SK-N-SH (cell line): ENCODE measurements around the gene ANAPC2. TPM values are rescaled to one million over a fixed set of nuclear protein-coding genes. Genes with fewer than 3 reads are reported as not detected.

Experiments
- CTCF ChIA-PET: fragments of 300-600, 350-600 bp; formaldehyde crosslinking; extraction: SDS; loops from one replicate; lab custom pipeline; 2021; lab: Yijun Ruan, JAX
- POLR2A ChIA-PET: fragments of 350-600 bp; sonication (Branson Sonifier 250); formaldehyde crosslinking; extraction: SDS; loops from one replicate; lab custom pipeline; 2020; ENCODE audit warnings: antibody characterized with exemption, inconsistent platforms; lab: Yijun Ruan, JAX
- DNase-seq: peaks from one replicate; pipeline ENCODE4 v3.0.0; 2012
- H2AFZ ChIP-seq: fragments of 200-600 bp; sonication (generic); 2 replicates; pipeline ENCODE4 v1.8.1; 2016; ENCODE audit warnings: antibody characterized with exemption, mild to moderate bottlenecking, low read depth
- H3F3A ChIP-seq: fragments of 200-600 bp; sonication (generic); replicated peaks from 2 replicates; pipeline ENCODE3; 2016; ENCODE audit warnings: antibody characterized with exemption, mild to moderate bottlenecking; ENCODE audit not compliant: insufficient read depth
- H3K27ac ChIP-seq, 2 experiments: fragments of 200-500 bp in 1 of 2; fragments of 200-600 bp in 1 of 2; sonication (Bioruptor generic) in 1 of 2; sonication (generic), shearing (Covaris generic) in 1 of 2; 2 replicates each; pipeline versions ENCODE4 v1.5.1 to v1.6.1; 2014 to 2016; ENCODE audit warnings: low read depth in 2 of 2, inconsistent platforms in 1 of 2, low read length in 1 of 2, mild to moderate bottlenecking in 1 of 2, mixed read lengths in 1 of 2
- H3K27me3 ChIP-seq: fragments of 200-600 bp; sonication (generic), shearing (Covaris generic); 2 replicates; pipeline ENCODE4 v1.6.1; 2016; ENCODE audit warnings: mixed run types; ENCODE audit not compliant: insufficient read depth
- H3K36me3 ChIP-seq, 2 experiments: fragments of 200-500 bp in 1 of 2; fragments of 200-600 bp in 1 of 2; sonication (Bioruptor generic) in 1 of 2; sonication (generic) in 1 of 2; replicated peaks in 1 of 2; 2 replicates each; pipeline versions ENCODE3 to v1.5.1; 2014 to 2016; ENCODE audit warnings: low read length in 1 of 2, mild to moderate bottlenecking in 1 of 2; ENCODE audit not compliant: insufficient read depth in 2 of 2, control insufficient read depth in 1 of 2
- H3K4me1 ChIP-seq, 2 experiments: fragments of 200-500 bp in 1 of 2; fragments of 200-600 bp in 1 of 2; sonication (Bioruptor generic) in 1 of 2; sonication (generic), shearing (Covaris generic) in 1 of 2; 2 replicates each; pipeline versions ENCODE4 v1.5.1 to v1.6.1; 2014 to 2016; ENCODE audit warnings: low read depth in 1 of 2, low read length in 1 of 2, mixed run types in 1 of 2; ENCODE audit not compliant: insufficient read depth in 2 of 2, control insufficient read depth in 1 of 2
- H3K4me2 ChIP-seq: fragments of 200-600 bp; sonication (generic), shearing (Covaris generic); 2 replicates; pipeline ENCODE4 v1.6.1; 2017; ENCODE audit warnings: mixed run types
- H3K4me3 ChIP-seq, 2 experiments: fragments of 200-500 bp in 1 of 2; fragments of 200-600 bp in 1 of 2; sonication (Bioruptor generic) in 1 of 2; sonication (generic), shearing (Covaris generic) in 1 of 2; 2 replicates each; pipeline versions ENCODE4 v1.5.1 to v1.8.1; 2014 to 2016; ENCODE audit warnings: low read depth in 2 of 2, inconsistent platforms in 1 of 2, low read length in 1 of 2, mild to moderate bottlenecking in 1 of 2, mixed read lengths in 1 of 2, moderate library complexity in 1 of 2
- H3K79me2 ChIP-seq: fragments of 200-600 bp; sonication (generic); 2 replicates; pipeline ENCODE4 v1.8.1; 2017; ENCODE audit warnings: mild to moderate bottlenecking; ENCODE audit not compliant: insufficient read depth
- H3K9ac ChIP-seq: fragments of 200-600 bp; sonication (generic); 2 replicates; pipeline ENCODE4 v1.6.1; 2017; ENCODE audit warnings: mixed run types
- H3K9me2 ChIP-seq: fragments of 200-600 bp; sonication (generic); 2 replicates; pipeline ENCODE4 v1.6.1; 2017; ENCODE audit warnings: mixed run types
- H3K9me3 ChIP-seq: fragments of 200-600 bp; sonication (generic); 2 replicates; pipeline ENCODE4 v1.6.1; 2017; ENCODE audit warnings: mixed run types, mild to moderate bottlenecking, moderate library complexity
- H4K20me1 ChIP-seq: fragments of 200-600 bp; sonication (generic); 2 replicates; pipeline ENCODE4 v1.6.1; 2017; ENCODE audit warnings: mild to moderate bottlenecking, mixed run types; ENCODE audit not compliant: insufficient read depth
- CHD2 ChIP-seq: fragments of 150-350 bp; IDR thresholded peaks from 2 replicates; pipeline ENCODE4 v1.6.1; 2018; ENCODE audit warnings: low read length; ENCODE audit not compliant: partially characterized antibody
- ELF1 ChIP-seq: IDR thresholded peaks from 2 replicates; pipeline ENCODE4 v1.4.0; 2012
- FOXJ3 ChIP-seq: sonication (generic); formaldehyde crosslinking; IDR thresholded peaks from 2 replicates; pipeline ENCODE4 v1.5.1; 2020; ENCODE audit warnings: mild to moderate bottlenecking, missing genetic modification reagents
- GATA2 ChIP-seq: sonication (generic); formaldehyde crosslinking; IDR thresholded peaks from 2 replicates; pipeline ENCODE4 v1.5.0; 2020; ENCODE audit warnings: mild to moderate bottlenecking, missing genetic modification reagents
- JUND ChIP-seq: IDR thresholded peaks from 2 replicates; pipeline ENCODE4 v1.4.0; 2012
- MEF2A ChIP-seq: IDR thresholded peaks from 2 replicates; pipeline ENCODE4 v1.4.0; 2012; ENCODE audit warnings: low read depth, borderline replicate concordance
- MXI1 ChIP-seq: IDR thresholded peaks from 2 replicates; pipeline ENCODE4 v1.6.1; 2012; ENCODE audit warnings: mild to moderate bottlenecking, low read depth, low read length, improper control_type of control experiment
- NRF1 ChIP-seq: IDR thresholded peaks from 2 replicates; pipeline ENCODE4 v1.6.1; 2012; ENCODE audit warnings: low read depth, mild to moderate bottlenecking, low read length
- RAD21 ChIP-seq: IDR thresholded peaks from 2 replicates; pipeline ENCODE4 v1.6.1; 2012; ENCODE audit warnings: mild to moderate bottlenecking, low read length
- RXRA ChIP-seq: IDR thresholded peaks from 2 replicates; pipeline ENCODE4 v1.4.0; 2012; ENCODE audit warnings: low read depth, mild to moderate bottlenecking, borderline replicate concordance
- YY1 ChIP-seq: IDR thresholded peaks from 2 replicates; pipeline ENCODE4 v1.4.0; 2012; ENCODE audit warnings: low read depth, mild to moderate bottlenecking
- WGBS: methylation state at CpG from one replicate; pipeline ENCODE4 v1.1.6; 2017; ENCODE audit warnings: low lambda C conversion rate; 5-methylcytosine and 5-hydroxymethylcytosine counted together
- polyA plus RNA-seq, 3 experiments: library from polyadenylated mRNA; depleted of rRNA; stranded (reverse); fragments of >200 nt; gene quantifications; 2 replicates each; pipeline ENCODE4 v1.2.3, GENCODE V29; 2012
- TF ChIP-seq, protein P1 (sequence below): fragments of 150-350 bp; IDR thresholded peaks from 2 replicates; pipeline ENCODE4 v1.6.1; 2017; ENCODE audit warnings: antibody characterized with exemption, low read length, low read depth, borderline replicate concordance
- TF ChIP-seq, protein P2 (sequence below): IDR thresholded peaks from 2 replicates; pipeline ENCODE4 v1.4.0; 2012; ENCODE audit warnings: low read depth
- TF ChIP-seq, protein P3 (sequence below): fragments of 150-350 bp; IDR thresholded peaks from 2 replicates; pipeline ENCODE4 v1.6.1; 2016; ENCODE audit warnings: mild to moderate bottlenecking, low read depth, low read length
- TF ChIP-seq, protein P4 (sequence below): IDR thresholded peaks from 2 replicates; pipeline ENCODE4; 2012

ANAPC2 gene
- polyA plus RNA-seq, 1 of the 3 experiments (the other 2 are of a cell fraction): 35.1 TPM

DNA sequence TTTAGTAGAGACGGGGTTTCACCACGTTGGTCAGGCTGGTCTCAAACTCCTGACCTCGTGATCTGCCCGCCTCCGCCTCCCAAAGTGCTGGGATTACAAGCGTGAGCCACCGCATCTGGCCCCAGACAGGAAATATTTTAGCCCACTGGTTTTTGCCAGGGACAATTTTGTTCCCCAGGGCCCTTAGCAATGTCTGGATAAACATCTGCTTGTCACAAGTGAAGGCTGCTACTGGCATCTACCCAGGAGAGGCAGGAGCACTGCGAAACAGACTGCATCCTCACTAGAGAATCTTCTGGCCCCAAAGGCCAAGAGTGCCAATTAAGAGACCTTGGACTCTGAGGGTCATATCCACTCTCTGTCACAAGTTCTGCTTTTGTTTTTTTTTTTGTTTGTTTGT lies 14.6 kb upstream of the ANAPC2 start:
- H4K20me1 ChIP-seq: peaks cover 15% of the 10 kb centered on the region
- WGBS: 86% methylated on average over 8 of the region's 8 CpGs
- TF ChIP-seq FOXJ3 (CRISPR knock-in tag) (no peak), CHD2 (no peak), YY1 (no peak), ELF1 (no peak), JUND (no peak), RAD21 (no peak), MXI1 (no peak), MEF2A (no peak), NRF1 (no peak), RXRA (no peak), GATA2 (CRISPR knock-in tag) (no peak)
- TF ChIP-seq, protein P1, sequence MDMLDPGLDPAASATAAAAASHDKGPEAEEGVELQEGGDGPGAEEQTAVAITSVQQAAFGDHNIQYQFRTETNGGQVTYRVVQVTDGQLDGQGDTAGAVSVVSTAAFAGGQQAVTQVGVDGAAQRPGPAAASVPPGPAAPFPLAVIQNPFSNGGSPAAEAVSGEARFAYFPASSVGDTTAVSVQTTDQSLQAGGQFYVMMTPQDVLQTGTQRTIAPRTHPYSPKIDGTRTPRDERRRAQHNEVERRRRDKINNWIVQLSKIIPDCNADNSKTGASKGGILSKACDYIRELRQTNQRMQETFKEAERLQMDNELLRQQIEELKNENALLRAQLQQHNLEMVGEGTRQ: no peak
- TF ChIP-seq, protein P2, sequence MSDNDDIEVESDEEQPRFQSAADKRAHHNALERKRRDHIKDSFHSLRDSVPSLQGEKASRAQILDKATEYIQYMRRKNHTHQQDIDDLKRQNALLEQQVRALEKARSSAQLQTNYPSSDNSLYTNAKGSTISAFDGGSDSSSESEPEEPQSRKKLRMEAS: no peak
- TF ChIP-seq, protein P3, sequence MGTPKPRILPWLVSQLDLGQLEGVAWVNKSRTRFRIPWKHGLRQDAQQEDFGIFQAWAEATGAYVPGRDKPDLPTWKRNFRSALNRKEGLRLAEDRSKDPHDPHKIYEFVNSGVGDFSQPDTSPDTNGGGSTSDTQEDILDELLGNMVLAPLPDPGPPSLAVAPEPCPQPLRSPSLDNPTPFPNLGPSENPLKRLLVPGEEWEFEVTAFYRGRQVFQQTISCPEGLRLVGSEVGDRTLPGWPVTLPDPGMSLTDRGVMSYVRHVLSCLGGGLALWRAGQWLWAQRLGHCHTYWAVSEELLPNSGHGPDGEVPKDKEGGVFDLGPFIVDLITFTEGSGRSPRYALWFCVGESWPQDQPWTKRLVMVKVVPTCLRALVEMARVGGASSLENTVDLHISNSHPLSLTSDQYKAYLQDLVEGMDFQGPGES: no peak
- TF ChIP-seq, protein P4, sequence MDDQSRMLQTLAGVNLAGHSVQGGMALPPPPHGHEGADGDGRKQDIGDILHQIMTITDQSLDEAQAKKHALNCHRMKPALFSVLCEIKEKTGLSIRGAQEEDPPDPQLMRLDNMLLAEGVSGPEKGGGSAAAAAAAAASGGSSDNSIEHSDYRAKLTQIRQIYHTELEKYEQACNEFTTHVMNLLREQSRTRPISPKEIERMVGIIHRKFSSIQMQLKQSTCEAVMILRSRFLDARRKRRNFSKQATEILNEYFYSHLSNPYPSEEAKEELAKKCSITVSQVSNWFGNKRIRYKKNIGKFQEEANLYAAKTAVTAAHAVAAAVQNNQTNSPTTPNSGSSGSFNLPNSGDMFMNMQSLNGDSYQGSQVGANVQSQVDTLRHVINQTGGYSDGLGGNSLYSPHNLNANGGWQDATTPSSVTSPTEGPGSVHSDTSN: no peak
- H3K4me2 ChIP-seq: no peak overlapping the region
- peaks cover 22 to 55% of the 10 kb centered on the region in 2 experiments for H3K4me1 ChIP-seq
- no peaks in the 10 kb centered on the region for H3K9me2 ChIP-seq
- H3K9me3 ChIP-seq: no peaks in the 10 kb centered on the region
- H3K27me3 ChIP-seq: no peaks in the 10 kb centered on the region
- POLR2A ChIA-PET: interaction anchor here (1.2 kb wide), 1 partner anchor 64 kb away, joined by 3 read pairs; the partner anchor contains the start of gene GRIN1
- no peak overlapping the region for H3K27ac ChIP-seq
- no peak overlapping the region for H3K9ac ChIP-seq
- CTCF ChIA-PET: no interaction called here
- H3F3A ChIP-seq: peaks cover 14% of the 10 kb centered on the region
- no peak for DNase-seq
- H3K4me3 ChIP-seq: no peak overlapping the region
- peaks cover 81% of the 10 kb centered on the region for H3K79me2 ChIP-seq
- H2AFZ ChIP-seq: no peak overlapping the region
- H3K36me3 ChIP-seq: no peaks in the 10 kb centered on the region
